ENCODE data around the gene EPHB2. TPM values are rescaled to one million over a fixed set of nuclear protein-coding genes. Genes with fewer than 3 reads are reported as not detected.

Gene EPHB2
- polyA plus RNA-seq, 1 donor from 2014 or later, result 22.8 TPM

- no peaks in the 10 kb centered on the region for H3K36me3 ChIP-seq (ENCODE audit: insufficient read depth, low read length)
- H3K27me3 ChIP-seq (ENCODE audit: insufficient read depth, low read depth, low read length), result no peaks in the 10 kb centered on the region
- no peaks in the 10 kb centered on the region for H3K79me2 ChIP-seq (replicated peaks; ENCODE audit: insufficient read depth, low read length)
- no peaks in the 10 kb centered on the region for H3K9me3 ChIP-seq (ENCODE audit: low read length)
- no peaks in the 10 kb centered on the region for H3F3A ChIP-seq (ENCODE audit: insufficient read depth, low read length, poor library complexity, severe bottlenecking)
- H3K4me2 ChIP-seq (ENCODE audit: low read length), result no peak overlapping the region
- no peaks in the 10 kb centered on the region for H4K20me1 ChIP-seq (ENCODE audit: insufficient read depth)
- H2AFZ ChIP-seq (ENCODE audit: low read depth, low read length), result no peak overlapping the region
- H3K4me3 ChIP-seq (ENCODE audit: low read length), result no peak overlapping the region
- no peak overlapping the region for H3K27ac ChIP-seq (ENCODE audit: low read length)
- H3K9ac ChIP-seq (ENCODE audit: low read length), result no peak overlapping the region
- no peak for TF ChIP-seq TAF1 (IDR thresholded peaks at IDR 0.05; ENCODE audit: low read depth)
- TF ChIP-seq MXI1 (conservative IDR thresholded peaks at IDR 0.05; ENCODE audit: poor library complexity, severe bottlenecking), result no peak
- no peak for TF ChIP-seq POLR2AphosphoS5 (IDR thresholded peaks at IDR 0.05)
- no peak for TF ChIP-seq CTCF (IDR thresholded peaks at IDR 0.05; ENCODE audit: poor library complexity, severe bottlenecking)
- no peak for TF ChIP-seq EP300 (conservative IDR thresholded peaks at IDR 0.05; ENCODE audit: poor library complexity, severe bottlenecking)
- H3K9me2 ChIP-seq (ENCODE audit: insufficient read depth, low read length), result no peaks in the 10 kb centered on the region
Measured at GRCh38 chr1:22784317-22784716, 73.7 kb downstream of the EPHB2 start.

GRCh38 chr1:22784737-22785136 lies 74.1 kb downstream of the EPHB2 start:
- TF ChIP-seq MXI1 (conservative IDR thresholded peaks at IDR 0.05; ENCODE audit: poor library complexity, severe bottlenecking), result no peak
- no peak for TF ChIP-seq SMC3 (conservative IDR thresholded peaks at IDR 0.05; ENCODE audit: poor library complexity)
- no peak for TF ChIP-seq TAF1 (IDR thresholded peaks at IDR 0.05; ENCODE audit: low read depth)
- TF ChIP-seq REST (IDR thresholded peaks at IDR 0.05; ENCODE audit: borderline replicate concordance), result no peak
- TF ChIP-seq EZH2 (IDR thresholded peaks at IDR 0.05; ENCODE audit: borderline replicate concordance, insufficient read depth, low read length, poor library complexity, severe bottlenecking), result no peak
- TF ChIP-seq EP300 (conservative IDR thresholded peaks at IDR 0.05; ENCODE audit: poor library complexity, severe bottlenecking), result no peak
- no peak for TF ChIP-seq CTCF (IDR thresholded peaks at IDR 0.05; ENCODE audit: poor library complexity, severe bottlenecking)
- TF ChIP-seq POLR2AphosphoS5 (IDR thresholded peaks at IDR 0.05), result no peak
- no peak for TF ChIP-seq RAD21 (conservative IDR thresholded peaks at IDR 0.05)
- Histone ChIP-seq H3K27me3 (ENCODE audit: insufficient read depth, low read depth, low read length) (no peaks in the 10 kb centered on the region), H3K27ac (ENCODE audit: low read length) (no peak overlapping the region), H3K4me2 (ENCODE audit: low read length) (no peak overlapping the region), H3K36me3 (ENCODE audit: insufficient read depth, low read length) (no peaks in the 10 kb centered on the region), H3K9me2 (ENCODE audit: insufficient read depth, low read length) (no peaks in the 10 kb centered on the region), H3F3A (ENCODE audit: insufficient read depth, low read length, poor library complexity, severe bottlenecking) (no peaks in the 10 kb centered on the region), H3K9me3 (ENCODE audit: low read length) (no peaks in the 10 kb centered on the region), H3K4me3 (ENCODE audit: low read length) (no peak overlapping the region), H3K79me2 (replicated peaks; ENCODE audit: insufficient read depth, low read length) (no peaks in the 10 kb centered on the region), H4K20me1 (ENCODE audit: insufficient read depth) (no peaks in the 10 kb centered on the region), H3K9ac (ENCODE audit: low read length) (no peak overlapping the region), H2AFZ (ENCODE audit: low read depth, low read length) (no peak overlapping the region)
